ENCODE measurements around the gene QDPR. TPM values are rescaled to one million over a fixed set of nuclear protein-coding genes. Genes with fewer than 3 reads are reported as not detected.
"Not testable (repeated sequence)": the region's sequence is repeated elsewhere in the genome, so short reads cannot be mapped to it uniquely, and the experiment has no call there.

Gene QDPR
- total and polyA plus RNA-seq, 7 experiments from 2014 or later, result 11.8 to 50.5 (median 24.3) TPM

DNA sequence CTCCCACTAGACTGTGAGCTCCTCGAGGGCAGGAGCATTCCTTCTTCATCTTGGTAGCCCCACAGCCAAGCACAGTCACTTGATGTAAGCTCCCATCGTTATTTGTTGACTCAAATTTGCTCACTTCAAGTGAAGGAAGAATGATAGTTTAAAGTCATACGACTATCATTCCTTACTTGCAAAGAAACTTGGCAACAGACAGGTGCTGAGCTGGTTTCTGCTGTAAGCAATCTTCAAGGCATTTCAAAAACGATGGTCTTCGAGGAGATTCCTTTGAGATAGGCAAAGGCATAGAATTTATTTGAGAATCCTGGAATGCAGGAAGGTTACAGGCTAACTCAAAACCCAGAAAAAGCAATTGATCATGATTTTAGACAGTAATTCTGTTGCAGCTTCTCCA, 64.8 kb downstream of the QDPR start:
- Mint-ChIP-seq H3K27ac (no peak overlapping the region), H3K36me3 (peaks cover 0 to 4% (median 0%) of the 10 kb centered on the region in 5 donors), H3K4me1 (peaks cover 0 to 5% (median 0%) of the 10 kb centered on the region in 7 donors), H3K9me3 (peaks cover 0 to 22% (median 5%) of the 10 kb centered on the region in 11 donors), H3K27me3 (peaks cover 3 to 6% (median 4%) of the 10 kb centered on the region in 5 donors), H3K4me3 (no peak overlapping the region)
- H3K9me3 ChIP-seq (ENCODE audit: control insufficient read depth in 2 of 3, low read length in 3 of 3), result no peaks in the 10 kb centered on the region
- no peaks in the 10 kb centered on the region for H3K27me3 ChIP-seq (ENCODE audit: control insufficient read depth in 2 of 2, insufficient read depth in 2 of 2, low read length in 2 of 2)
- no peak overlapping the region for H3K4me3 ChIP-seq (ENCODE audit: low read length)
- intact Hi-C loops (cut with micrococcal nuclease), result loop anchor here (1.0 to 2.0 kb wide), 8 partner anchors 100 to 1157 kb away; no protein-coding TSS in a partner anchor
- no peaks in the 10 kb centered on the region for H3K36me3 ChIP-seq (ENCODE audit: control insufficient read depth in 2 of 3, insufficient read depth in 3 of 3, low read length in 3 of 3)
- no peak for DNase-seq
- no peak overlapping the region for H3K27ac ChIP-seq (ENCODE audit: low read depth, low read length)
- H3K4me1 ChIP-seq (ENCODE audit: control insufficient read depth in 2 of 2, insufficient read depth in 2 of 2, low read length in 2 of 2), result no peaks in the 10 kb centered on the region
- ATAC-seq, result no peak
- CTCF ChIA-PET, result interaction anchor here (0.6 to 2.5 kb wide), 11 partner anchors 25 to 1159 kb away, joined by 3 to 13 read pairs (median 3); no protein-coding TSS in a partner anchor
- POLR2A ChIA-PET, result interaction anchor here (0.7 kb wide), 1 partner anchor 1564 kb away, joined by 3 read pairs; no protein-coding TSS in a partner anchor

DNA sequence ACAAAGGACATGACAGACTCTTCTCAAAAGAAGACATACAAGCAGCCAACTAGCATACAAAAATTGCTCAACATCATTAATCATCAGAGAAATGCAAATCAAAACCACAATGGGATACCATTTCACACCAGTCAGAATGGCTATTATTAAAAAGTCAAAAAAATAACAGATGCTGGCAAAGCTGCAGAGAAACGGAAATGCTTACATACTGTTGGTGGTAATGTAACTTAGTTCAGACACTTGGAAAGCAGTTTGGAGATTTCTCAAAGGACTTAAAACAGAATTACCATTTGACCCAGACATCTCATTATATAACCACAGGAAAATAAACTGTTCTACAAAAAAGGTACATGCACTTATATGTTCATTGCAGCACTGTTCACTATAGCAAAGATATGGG, 69.4 kb downstream of the QDPR start:
- H3K4me3 ChIP-seq (ENCODE audit: low read length); H3K4me1 ChIP-seq (ENCODE audit: control insufficient read depth in 2 of 2, insufficient read depth in 2 of 2, low read length in 2 of 2); H3K27ac ChIP-seq (ENCODE audit: low read depth, low read length); POLR2A ChIA-PET; CTCF ChIA-PET; H3K36me3 Mint-ChIP-seq; intact Hi-C loops (cut with micrococcal nuclease); H3K9me3 ChIP-seq (ENCODE audit: control insufficient read depth in 2 of 3, low read length in 3 of 3); H3K4me3 Mint-ChIP-seq; H3K36me3 ChIP-seq (ENCODE audit: control insufficient read depth in 2 of 3, insufficient read depth in 3 of 3, low read length in 3 of 3); ATAC-seq; DNase-seq; H3K27ac Mint-ChIP-seq; H3K27me3 Mint-ChIP-seq; H3K27me3 ChIP-seq (ENCODE audit: control insufficient read depth in 2 of 2, insufficient read depth in 2 of 2, low read length in 2 of 2); H3K4me1 Mint-ChIP-seq: not testable (repeated sequence)
- peaks cover 0 to 42% (median 7%) of the 10 kb centered on the region in 11 donors for H3K9me3 Mint-ChIP-seq

DNA sequence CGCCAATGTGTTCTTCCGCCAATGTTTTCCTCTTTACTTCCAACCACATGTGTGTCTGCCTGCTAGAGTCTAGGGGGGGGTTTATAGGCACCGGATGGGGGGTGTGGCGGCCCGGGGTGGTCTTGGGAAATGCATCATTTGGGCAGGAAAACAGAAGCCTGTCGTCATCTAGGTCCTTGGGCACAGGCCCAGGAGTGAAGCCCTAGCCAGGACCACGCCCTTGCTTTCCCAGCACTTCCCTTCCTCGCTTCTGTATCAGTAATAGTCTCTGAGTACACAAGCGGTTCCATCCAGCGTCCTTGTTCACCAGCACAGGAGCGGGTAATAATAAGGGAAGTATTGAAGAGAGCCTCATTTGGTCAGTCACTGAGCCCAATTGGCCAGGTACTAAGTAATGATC, 74.5 kb downstream of the QDPR start:
- H3K27ac ChIP-seq (ENCODE audit: low read depth, low read length), result no peak overlapping the region
- H3K4me1 Mint-ChIP-seq, result peaks cover 0 to 1% (median 0%) of the 10 kb centered on the region in 7 donors
- peaks cover 0 to 23% (median 4%) of the 10 kb centered on the region in 11 donors for H3K9me3 Mint-ChIP-seq
- H3K36me3 Mint-ChIP-seq, result peaks cover 0 to 3% (median 0%) of the 10 kb centered on the region in 5 donors
- ATAC-seq (no peak), DNase-seq (no peak)
- no peaks in the 10 kb centered on the region for H3K4me1 ChIP-seq (ENCODE audit: control insufficient read depth in 2 of 2, insufficient read depth in 2 of 2, low read length in 2 of 2)
- intact Hi-C loops (cut with micrococcal nuclease), result no loop called here
- ChIA-PET CTCF (no interaction called here), POLR2A (no interaction called here)
- no peak overlapping the region for H3K4me3 ChIP-seq (ENCODE audit: low read length)
- H3K4me3 Mint-ChIP-seq, result no peak overlapping the region
- H3K27me3 Mint-ChIP-seq, result no peaks in the 10 kb centered on the region
- no peaks in the 10 kb centered on the region for H3K9me3 ChIP-seq (ENCODE audit: control insufficient read depth in 2 of 3, low read length in 3 of 3)
- H3K36me3 ChIP-seq (ENCODE audit: control insufficient read depth in 2 of 3, insufficient read depth in 3 of 3, low read length in 3 of 3), result no peaks in the 10 kb centered on the region
- no peaks in the 10 kb centered on the region for H3K27me3 ChIP-seq (ENCODE audit: control insufficient read depth in 2 of 2, insufficient read depth in 2 of 2, low read length in 2 of 2)
- H3K27ac Mint-ChIP-seq, result no peak overlapping the region

DNA sequence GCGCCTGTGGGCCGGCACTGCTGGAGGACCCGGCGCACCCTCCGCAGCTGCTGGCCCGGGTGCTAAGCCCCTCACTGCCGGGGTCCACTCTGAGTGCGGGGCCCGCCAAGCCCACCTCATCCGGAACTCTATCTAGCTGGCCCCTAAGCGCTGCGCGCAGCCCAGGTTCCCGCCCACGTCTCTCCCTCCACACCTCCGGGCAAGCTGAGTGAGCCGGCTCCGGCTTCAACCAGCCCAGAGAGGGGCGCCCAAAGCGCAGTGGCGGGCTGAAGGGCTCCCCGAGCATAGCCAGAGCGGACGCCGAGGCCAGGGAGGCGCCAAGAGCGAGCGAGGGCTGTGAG, 75.2 kb downstream of the QDPR start:
- Mint-ChIP-seq H3K4me3 (no peak overlapping the region), H3K4me1 (peaks cover 0 to 1% (median 0%) of the 10 kb centered on the region in 7 donors), H3K9me3 (peaks cover 0 to 17% (median 4%) of the 10 kb centered on the region in 11 donors), H3K36me3 (peaks cover 0 to 3% (median 0%) of the 10 kb centered on the region in 5 donors), H3K27me3 (no peaks in the 10 kb centered on the region), H3K27ac (no peak overlapping the region)
- CTCF ChIA-PET, result no interaction called here
- no peaks in the 10 kb centered on the region for H3K4me1 ChIP-seq (ENCODE audit: control insufficient read depth in 2 of 2, insufficient read depth in 2 of 2, low read length in 2 of 2)
- no peak overlapping the region for H3K4me3 ChIP-seq (ENCODE audit: low read length)
- H3K27me3 ChIP-seq (ENCODE audit: control insufficient read depth in 2 of 2, insufficient read depth in 2 of 2, low read length in 2 of 2), result no peaks in the 10 kb centered on the region
- no peaks in the 10 kb centered on the region for H3K36me3 ChIP-seq (ENCODE audit: control insufficient read depth in 2 of 3, insufficient read depth in 3 of 3, low read length in 3 of 3)
- no peak for DNase-seq
- intact Hi-C loops (cut with micrococcal nuclease), result no loop called here
- no peaks in the 10 kb centered on the region for H3K9me3 ChIP-seq (ENCODE audit: control insufficient read depth in 2 of 3, low read length in 3 of 3)
- POLR2A ChIA-PET, result no interaction called here
- no peak for ATAC-seq
- H3K27ac ChIP-seq (ENCODE audit: low read depth, low read length), result no peak overlapping the region

Other genes with a start within 250 kb of the QDPR start
- not detected for gene CLRN2, start 3.1 kb upstream of the QDPR start, total RNA-seq
- gene CLRN2, start 3.1 kb upstream of the QDPR start, polyA plus RNA-seq, result not detected
- 100 to 1,000 TPM in 1 of 5 experiments, 10 to 100 TPM in 4; 25.2 to 142 (median 54.9) TPM for gene LAP3, start 65.1 kb upstream of the QDPR start, total RNA-seq
- gene LAP3, start 65.1 kb upstream of the QDPR start, polyA plus RNA-seq, result 10 to 100 TPM; 41.8 to 49.6 TPM
- 10 to 100 TPM; 50.1 to 82.1 (median 55.7) TPM for gene MED28, start 102.6 kb upstream of the QDPR start, total RNA-seq
- 10 to 100 TPM; 42.1 to 42.8 TPM for gene MED28, start 102.6 kb upstream of the QDPR start, polyA plus RNA-seq

All from naive thymus-derived CD4-positive, alpha-beta T cell (primary cell).